HTR-8/SVneo (cell line): ENCODE measurements around the gene HS1BP3.

Source experiments
- DNase-seq: peaks from one replicate; pipeline ENCODE4 v3.0.0; 2011; ENCODE audit warnings: low spot score, mixed read lengths; ENCODE audit not compliant: insufficient read length
- FAIRE-seq: peaks from 2 replicates; lab custom pipeline; 2011; peaks lifted over from hg19 to GRCh38; lab: Jason Lieb, UNC

The HS1BP3 gene

GRCh38 chr2:20620696-20621365 is 30.1 kb downstream of the HS1BP3 start:
- DNase-seq (no peak), FAIRE-seq (no peak)

DNA sequence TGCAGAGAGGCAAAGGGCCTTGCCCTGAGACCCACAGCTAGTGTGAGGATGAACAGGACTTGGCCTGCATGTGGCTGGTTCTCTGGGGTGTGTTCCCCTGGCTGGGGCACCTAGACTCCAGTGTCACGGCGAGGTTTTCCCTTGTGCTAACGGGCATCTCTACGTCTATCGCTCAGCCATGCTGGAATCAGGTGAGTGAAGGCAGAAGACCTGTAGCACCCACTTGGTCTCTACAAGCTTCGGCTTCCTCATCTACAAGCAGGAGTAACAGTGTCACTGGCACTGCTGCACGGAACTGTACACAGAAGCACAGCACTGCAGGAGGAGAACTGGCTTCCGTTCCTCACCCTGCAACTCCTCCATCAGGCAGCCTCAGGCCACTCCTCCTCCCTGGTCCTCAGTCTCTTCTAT is 30.6 kb downstream of the HS1BP3 start:
- DNase-seq (no peak), FAIRE-seq (no peak)

DNA sequence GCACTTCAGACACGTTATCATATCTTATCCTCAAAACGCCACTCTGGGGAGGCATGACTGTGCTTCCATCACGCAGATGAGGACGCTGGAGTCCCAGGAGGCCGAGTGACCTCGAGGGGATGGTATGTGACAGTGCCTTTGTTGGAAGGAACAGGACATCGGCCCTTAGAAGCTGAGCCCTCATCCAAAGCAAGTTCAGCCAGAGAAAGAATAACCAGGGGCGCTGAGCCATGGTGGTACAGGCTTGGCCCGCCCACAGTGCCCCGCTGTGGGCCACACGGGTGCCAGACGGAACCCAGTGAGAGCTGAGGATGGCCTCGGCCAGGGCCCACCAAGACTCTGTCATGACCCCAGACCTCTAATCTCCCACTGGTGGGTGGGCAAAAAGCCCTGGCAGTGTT is 31.3 kb downstream of the HS1BP3 start:
- no peak for DNase-seq
- FAIRE-seq, result no peak

GRCh38 chr2:20618886-20619521 is 31.9 kb downstream of the HS1BP3 start:
- DNase-seq (no peak), FAIRE-seq (no peak)

DNA sequence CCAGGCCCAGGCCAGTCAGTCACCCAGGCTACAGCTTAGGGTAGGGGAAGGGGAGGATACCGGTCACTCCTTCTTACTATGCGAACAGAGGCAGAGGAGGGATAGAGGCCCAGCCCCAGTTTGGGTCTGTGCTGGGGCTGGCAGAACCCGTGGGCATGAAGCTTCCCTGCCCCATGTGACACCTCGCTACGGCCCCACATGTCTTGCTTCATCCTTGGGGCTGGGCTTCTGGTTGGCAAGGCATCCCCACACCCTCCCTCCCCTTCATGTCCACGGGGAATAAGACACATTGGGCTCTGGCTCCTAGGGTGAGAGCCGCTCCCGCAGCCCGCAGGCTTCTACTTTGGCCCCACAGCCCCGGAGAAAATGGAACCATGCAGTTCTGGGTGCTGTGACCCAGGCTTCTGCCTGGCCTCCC is 32.4 kb downstream of the HS1BP3 start:
- no peak for DNase-seq
- FAIRE-seq, result no peak

DNA sequence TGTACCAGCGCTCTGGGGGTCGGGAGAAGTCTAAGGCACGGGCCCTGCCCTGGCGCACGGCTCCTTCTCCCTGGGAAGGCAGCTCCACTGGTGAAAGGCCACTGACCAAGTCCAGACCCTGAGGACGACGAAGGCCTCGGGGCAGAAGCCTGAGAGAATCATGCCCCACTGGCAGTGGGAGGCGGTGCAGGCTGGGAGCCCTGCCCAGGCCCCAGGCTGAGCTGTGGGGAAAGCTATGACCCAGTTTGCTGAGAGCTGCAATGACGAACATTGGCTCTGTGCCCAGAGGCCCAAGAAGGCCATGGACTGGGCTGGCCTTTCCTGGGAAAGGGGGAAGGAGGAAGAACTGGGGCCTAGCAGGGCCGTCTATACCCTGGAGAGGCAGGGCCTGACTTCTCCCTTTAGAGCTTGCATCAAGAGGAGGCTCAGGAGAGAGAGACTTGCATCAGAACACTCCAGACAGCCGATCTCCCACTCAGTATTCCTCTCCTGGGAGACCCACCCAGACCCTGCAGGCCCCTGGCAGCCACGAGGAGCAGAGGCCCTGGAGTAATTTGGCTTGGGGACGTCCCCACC is 32.9 kb downstream of the HS1BP3 start:
- DNase-seq, result peak; percentile 97
- FAIRE-seq, result peak; percentile 86

DNA sequence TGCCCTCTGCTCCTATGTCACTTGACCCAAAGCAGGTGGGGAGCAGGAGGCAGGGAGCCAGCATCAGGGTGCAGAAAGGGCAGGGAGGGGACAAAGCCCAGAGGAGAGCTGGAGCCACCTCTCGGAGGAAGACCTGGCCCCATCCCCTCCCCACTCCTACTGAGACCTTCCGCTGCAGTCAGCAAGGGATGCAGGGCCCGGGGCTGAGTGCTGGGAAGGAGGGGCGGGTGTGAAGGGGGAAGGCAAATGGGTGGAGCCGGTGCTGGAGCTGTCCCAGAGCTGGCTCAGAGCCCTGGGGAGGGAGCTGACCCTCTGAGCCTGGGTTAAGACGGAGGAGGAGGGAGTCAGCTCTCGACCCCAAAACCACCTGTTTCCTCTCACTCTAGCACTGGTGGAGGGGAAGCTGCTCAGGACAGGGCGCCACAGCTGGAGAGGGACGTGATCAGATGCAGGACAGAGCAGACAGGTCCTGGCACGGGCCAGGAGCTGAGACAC is 33.8 kb downstream of the HS1BP3 start:
- no peak for FAIRE-seq

DNA sequence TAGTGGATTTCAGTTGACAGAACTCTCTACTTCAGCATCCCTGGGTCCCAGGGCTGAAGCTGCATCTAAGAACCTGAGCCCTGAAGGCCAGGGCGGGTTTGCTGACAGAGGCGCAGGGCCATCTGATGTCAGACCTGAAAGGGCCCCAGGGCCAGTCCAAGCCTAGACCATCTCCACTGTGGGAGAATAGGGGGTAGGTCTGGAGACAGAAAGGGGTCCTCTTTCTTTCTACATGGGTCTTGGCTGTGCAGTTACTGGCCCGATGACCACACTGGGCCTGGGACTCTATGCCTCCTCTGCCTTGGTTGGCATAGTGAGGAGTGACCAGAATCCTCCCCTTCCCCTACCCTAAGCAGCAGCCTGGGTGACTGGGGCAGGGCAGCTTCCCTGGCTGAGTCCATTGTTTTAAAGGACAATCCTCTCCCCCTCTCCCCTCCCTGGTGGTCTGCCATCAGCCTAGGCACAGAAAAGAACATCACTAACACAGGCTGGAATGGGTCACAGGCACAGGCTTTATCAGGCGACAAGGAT is 34.5 kb downstream of the HS1BP3 start:
- DNase-seq (no peak), FAIRE-seq (no peak)

More for the DNA sequence above, 33.8 kb downstream of the HS1BP3 start:
- DNase-seq, result no peak

- FAIRE-seq, result no peak
- no peak for DNase-seq
These were observed 35.2 kb downstream of the HS1BP3 start for GRCh38 chr2:20615466-20616241.

- no peak for FAIRE-seq
- no peak for DNase-seq
These were observed 35.8 kb downstream of the HS1BP3 start for GRCh38 chr2:20615068-20615465.

- FAIRE-seq, result no peak
- DNase-seq, result no peak
These were observed 36.5 kb downstream of the HS1BP3 start for GRCh38 chr2:20614201-20615067.

DNA sequence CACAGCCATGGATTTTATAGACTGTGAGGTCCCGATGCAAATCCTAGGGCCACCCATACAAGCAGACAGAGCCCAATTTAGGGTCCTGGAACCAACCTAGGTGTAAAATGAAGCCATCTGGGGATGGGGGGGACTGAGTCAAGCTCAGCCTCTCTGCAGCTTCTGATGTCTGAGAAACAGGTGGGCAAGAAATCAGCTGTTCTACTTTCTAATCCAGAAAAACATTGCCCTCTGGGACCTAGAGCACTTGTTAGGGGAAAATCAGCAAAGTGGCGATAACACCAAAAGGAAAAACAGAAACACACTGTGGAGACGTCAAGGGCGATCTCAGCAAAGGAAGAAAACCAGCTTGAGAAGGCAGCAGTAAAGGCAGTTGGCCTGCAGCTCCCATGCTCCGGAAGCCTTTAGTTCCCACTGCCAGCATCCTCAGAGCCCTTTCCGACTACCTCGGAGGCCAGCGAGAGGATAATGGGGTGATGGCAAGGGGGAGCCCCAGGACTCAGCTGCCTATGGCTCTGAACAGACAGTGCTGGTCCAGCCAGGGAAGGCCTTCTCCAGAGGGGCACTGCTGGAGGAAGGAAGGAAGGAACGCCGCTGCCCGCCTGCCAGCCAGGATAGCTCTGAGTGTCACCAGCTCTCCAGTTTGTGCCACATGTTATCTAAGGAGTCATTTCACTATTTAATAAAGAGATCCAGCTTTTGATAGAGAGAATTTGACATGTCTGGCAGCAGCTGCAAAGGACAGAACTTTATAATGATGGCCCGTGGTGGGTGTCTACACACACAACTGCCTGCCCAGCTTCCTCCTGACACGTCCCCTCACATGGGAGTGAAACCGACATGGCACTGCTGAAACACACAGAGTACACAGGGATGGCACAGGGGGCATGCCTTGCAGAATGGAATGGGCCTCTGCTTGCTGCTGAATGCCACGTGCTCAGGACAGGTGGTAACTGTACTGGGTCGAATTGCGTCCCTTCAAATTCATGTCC is 37.7 kb downstream of the HS1BP3 start:
- DNase-seq (no peak), FAIRE-seq (no peak)

GRCh38 chr2:20611844-20612356 is 39.0 kb downstream of the HS1BP3 start:
- FAIRE-seq, result no peak
- no peak for DNase-seq

DNA sequence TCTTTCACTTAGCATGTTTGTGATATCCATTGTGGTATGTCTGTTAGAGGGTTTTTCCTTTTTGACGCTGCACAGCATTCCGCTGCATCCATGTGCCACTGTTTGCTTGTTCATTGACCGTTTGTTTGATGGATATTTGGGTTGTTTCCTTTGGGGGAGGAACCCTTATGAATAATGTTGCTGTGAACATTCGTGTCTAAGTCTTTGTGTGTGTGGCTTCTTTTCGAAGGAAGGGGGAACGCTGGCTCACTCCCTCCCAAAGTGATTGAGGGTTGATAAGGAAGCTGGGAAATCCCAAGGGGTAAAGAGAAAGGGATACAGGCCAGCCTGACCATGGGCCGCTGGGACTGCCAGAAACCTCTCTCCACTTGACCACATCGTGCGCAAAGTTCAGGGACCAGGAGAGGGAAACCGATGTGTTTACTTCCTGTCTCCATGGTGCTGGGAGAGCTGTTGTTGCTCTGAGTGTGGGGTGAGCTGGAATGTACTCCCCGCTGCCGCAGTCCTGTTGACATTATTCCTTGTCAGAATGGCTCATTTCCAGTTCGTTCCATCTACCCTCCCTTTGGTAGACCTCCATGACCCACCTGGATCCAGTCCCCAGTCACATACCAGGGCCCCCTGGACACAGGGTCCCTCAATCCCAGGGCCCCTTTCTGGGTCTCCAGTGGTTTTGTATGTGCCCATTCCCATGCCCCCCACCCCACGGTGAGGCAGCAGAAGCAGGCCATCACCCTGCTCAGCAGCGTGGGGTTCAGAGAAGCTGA is 39.6 kb downstream of the HS1BP3 start:
- no peak for DNase-seq
- no peak for FAIRE-seq

DNA sequence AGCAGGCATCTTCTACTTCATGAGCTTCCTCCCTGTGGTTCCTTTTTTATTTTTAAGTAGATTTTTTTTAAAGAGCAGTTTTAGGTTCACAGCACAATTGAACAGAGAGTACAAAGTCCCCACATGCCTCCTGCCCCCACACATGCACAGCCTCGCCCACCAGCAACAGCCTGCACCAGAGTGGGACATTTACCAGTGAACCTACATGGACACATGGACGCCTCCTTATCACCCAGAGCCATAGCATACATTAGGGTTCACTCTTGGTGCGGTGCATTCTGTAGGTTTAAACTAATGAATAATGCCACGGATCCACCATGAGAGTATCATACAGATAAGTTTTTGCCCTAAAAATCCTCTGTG is 40.9 kb downstream of the HS1BP3 start:
- no peak for FAIRE-seq
- DNase-seq, result no peak

GRCh38 chr2:20609349-20609994 is 41.4 kb downstream of the HS1BP3 start:
- DNase-seq, result no peak

More at GRCh38 chr2:20609349-20609994, 41.4 kb downstream of the HS1BP3 start:
- no peak for FAIRE-seq
